Cortex of kidney (tissue), 1 donor: ENCODE measurements around the gene ELMO1.

Source experiments
- DNase-seq: peaks from one replicate; lab custom pipeline; 2025; lab: John Stamatoyannopoulos, UW

Gene ELMO1

DNA sequence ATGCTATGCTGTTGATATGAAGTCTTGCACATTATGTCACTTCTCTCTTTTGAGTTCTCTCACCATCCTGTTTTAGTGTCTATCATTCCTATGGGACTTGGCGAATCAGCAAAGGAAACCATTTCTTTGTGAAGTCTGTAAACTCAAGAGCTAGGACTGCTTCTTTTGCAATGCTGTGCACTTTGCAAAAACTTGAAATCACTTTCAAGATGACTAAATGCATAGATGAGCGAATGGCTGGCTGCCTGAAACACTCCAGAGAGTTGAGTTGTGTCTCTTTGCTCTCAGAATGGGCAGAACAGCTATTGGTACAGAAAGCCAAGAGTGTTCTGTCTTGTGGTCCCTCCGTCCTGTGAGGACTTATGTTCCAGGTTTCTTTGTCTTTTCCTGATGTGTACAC, 18.3 kb upstream of the ELMO1 start:
- DNase-seq = no peak

- DNase-seq = no peak
These were observed 13.5 kb upstream of the ELMO1 start for GRCh38 chr7:37462138-37462537.

- DNase-seq = no peak
These were observed 6.4 kb upstream of the ELMO1 start for GRCh38 chr7:37455081-37455480.

- DNase-seq = no peak
These were observed 3.7 kb upstream of the ELMO1 start for GRCh38 chr7:37452346-37452745.

DNA sequence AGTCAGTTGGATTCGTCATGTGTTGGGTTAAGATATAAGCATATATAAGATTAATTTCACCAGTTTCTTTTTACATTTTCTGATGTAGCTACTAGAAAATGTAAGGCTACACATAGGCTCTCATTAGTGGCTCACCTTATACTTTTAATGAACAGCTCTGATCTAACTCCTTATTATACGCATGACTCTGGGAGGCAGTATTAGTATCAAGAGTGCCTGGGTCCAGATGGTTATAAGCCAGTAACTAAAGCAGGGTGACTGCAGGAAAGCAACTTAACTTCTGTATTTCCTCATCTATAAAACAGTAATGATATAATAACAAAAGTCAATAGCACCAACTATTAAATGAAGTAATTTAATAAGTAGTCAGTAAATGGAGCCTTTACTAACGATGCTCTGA, 1.4 kb upstream of the ELMO1 start:
- DNase-seq = no peak

GRCh38 chr7:37449621-37450020, 957 bp upstream of the ELMO1 start:
- no peak for DNase-seq

- peak; percentile 14 for DNase-seq
These were observed 541 bp downstream of the ELMO1 start for GRCh38 chr7:37448011-37448635.

GRCh38 chr7:37446371-37446770, 2.3 kb downstream of the ELMO1 start:
- DNase-seq = no peak

GRCh38 chr7:37445790-37446189, 2.9 kb downstream of the ELMO1 start:
- DNase-seq = no peak

- no peak for DNase-seq
These were observed 3.5 kb downstream of the ELMO1 start for GRCh38 chr7:37445064-37445723.

GRCh38 chr7:37443627-37444026, 5.0 kb downstream of the ELMO1 start:
- DNase-seq = no peak

DNA sequence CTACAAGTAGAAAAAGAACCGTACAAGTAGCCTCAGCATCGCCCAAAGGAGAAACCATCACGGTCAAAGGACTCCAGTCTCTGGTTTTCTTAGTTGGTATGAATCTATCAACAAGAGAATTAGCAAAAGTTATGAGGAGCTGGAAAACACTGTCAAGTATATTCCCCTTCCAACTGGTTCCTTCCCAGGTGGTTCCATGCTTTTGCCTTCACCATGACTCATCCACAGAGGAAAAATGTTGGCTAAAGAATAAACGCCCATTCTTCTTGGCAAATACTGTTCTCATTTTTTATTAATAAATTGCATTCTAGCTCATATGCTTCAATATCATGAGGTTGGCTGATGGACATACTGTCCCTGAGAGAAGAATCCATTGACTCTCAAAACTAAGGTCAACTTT, 6.4 kb downstream of the ELMO1 start:
- DNase-seq = no peak

DNA sequence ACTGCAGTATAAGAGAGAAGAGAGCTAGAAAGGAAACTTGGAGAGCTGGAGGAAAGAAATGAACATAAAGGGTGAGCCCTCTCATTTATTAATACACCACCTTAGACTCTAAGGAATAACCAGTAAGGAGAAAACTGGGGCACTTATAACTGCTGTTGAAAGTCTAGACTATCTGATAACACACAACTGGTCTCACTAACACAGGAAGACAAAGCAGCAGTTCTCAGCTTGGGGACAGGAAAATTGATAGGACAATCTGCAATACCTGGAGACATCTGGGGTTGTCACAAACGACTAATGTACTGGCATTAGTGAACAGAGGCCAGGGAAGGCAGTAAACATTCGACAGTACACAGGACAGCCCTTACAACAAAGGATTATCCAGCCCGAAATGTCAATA, 6.8 kb downstream of the ELMO1 start:
- no peak for DNase-seq

DNA sequence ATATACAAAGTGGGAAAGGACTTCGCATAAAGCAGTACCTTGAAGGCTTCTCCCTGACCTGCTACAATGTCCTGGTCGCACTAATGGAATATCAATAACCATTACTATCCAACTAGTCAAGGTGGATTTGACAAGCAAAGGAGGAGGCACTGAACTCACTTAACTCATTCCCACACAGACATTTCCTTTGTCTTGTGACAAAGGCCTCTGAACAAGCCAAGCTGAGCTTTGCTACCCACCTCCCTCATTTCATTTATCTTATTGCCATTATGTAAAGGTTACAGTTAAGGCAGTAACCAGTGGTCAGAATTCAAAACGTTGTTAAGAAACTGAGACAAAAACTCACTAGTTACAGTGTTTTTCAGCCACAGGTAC, 7.3 kb downstream of the ELMO1 start:
- DNase-seq = no peak

DNA sequence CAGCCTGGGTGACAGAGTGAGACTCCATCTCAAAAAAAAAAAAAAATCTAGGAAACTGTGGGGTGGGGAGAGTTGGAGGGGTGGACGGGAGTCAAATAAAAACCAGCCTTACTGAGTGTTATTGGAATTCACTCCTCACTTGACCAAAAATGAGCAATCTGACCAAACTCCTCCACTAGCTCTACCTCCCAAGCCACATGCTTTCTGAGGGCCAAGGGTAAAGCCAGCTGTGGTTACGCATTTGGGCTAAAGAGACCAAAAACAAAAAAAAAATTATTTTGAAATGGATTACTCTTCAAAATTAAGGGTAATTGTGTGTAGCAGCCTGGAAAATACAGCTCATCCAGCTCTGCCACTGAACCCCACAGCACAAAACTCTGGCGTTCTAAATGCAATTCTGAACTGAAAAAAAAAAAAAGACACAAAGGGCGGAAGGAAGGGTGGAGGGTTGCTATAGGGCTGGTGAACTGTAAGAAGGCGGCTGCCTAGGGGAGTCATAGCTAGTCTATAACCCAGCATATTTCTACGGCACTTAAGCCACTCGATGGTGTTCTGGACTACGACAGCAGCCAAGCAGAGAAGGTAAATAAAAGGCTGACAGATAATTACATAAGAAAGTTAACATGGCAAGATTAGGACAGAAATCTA, 7.8 kb downstream of the ELMO1 start:
- DNase-seq = no peak

GRCh38 chr7:37439653-37440026, 9.0 kb downstream of the ELMO1 start:
- DNase-seq = no peak

DNA sequence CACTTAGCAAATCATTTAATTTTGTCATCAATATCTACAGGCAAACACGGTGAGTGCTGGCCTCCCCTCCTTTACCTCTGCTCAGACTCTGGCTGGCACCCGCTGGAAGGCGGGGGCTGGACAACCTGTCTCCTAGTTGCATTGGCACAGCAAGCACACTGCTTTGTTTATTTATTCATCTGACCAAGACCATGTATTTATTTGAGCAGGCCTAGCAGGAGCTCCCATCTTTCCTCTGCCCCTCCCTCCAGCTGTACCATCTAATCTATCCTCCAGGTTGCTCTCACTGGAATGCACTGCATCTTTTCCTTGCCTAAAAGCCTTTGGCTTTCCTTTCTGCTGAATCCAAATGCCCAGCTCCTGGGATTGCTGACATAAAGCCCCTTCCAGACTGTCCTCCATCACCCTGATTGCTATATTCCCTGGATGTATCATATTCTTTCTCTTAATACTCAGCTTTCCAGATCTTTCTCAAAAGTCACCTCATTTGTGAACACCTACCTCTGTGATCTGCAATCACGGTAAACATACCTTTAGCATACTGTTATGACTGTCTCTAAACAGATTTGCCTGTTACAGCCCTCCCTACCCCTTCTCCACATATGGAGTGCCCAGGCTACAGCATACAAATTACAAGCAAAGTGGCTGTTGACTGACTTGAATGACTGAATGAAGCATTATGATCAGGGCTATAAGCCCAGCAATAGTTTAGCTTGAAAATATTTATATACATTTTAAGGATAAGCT, 9.6 kb downstream of the ELMO1 start:
- no peak for DNase-seq

DNA sequence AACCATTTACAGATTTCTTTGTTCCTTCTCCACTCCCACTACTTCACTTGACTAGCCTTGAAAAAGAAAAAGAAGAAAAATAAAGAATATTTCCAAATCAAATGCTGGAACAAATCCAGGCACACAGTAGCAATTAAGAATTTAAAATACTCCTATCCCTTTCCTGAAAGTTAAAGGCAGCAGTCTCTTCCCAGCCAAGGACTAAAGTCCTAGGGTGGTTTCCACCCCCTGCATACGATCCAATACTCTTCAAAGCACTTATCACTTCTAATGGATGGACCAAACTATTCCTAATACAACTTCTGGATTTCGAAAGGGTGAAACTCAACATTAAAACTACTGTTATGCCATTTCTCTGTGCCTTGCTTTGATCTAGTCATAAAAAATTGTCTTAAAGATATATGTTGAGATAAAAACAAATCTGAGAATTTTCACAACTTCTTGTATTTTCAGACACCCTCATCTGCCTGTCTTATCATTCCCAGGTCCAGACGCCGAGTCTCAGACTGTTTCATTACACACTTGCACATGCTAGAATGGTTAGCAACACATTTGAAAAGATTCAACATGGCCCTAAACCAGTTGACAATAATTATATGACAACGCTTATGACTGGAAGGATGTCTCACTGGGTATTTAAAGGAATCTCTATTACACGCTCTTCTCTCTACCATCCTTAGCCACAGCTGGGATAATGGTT, 13.4 kb downstream of the ELMO1 start:
- DNase-seq = no peak

- no peak for DNase-seq
These were observed 14.1 kb downstream of the ELMO1 start for GRCh38 chr7:37434529-37434928.

- no peak for DNase-seq
These were observed 15.5 kb downstream of the ELMO1 start for GRCh38 chr7:37433166-37433565.

GRCh38 chr7:37432281-37432920, 16.3 kb downstream of the ELMO1 start:
- no peak for DNase-seq

GRCh38 chr7:37431413-37431812, 17.3 kb downstream of the ELMO1 start:
- no peak for DNase-seq
